GM12874 (cell line): ENCODE results near the gene IFNA10.
"Not testable (repeated sequence)": the region's sequence is repeated elsewhere in the genome, so short reads cannot be mapped to it uniquely, and the experiment has no call there.

Source experiments
- CTCF ChIP-seq: IDR thresholded peaks from 2 replicates; pipeline ENCODE4 v1.5.1; 2011; ENCODE audit warnings: low read depth, mild to moderate bottlenecking, control low read depth, low read length, moderate library complexity; ENCODE audit not compliant: insufficient read depth

IFNA10 gene

DNA sequence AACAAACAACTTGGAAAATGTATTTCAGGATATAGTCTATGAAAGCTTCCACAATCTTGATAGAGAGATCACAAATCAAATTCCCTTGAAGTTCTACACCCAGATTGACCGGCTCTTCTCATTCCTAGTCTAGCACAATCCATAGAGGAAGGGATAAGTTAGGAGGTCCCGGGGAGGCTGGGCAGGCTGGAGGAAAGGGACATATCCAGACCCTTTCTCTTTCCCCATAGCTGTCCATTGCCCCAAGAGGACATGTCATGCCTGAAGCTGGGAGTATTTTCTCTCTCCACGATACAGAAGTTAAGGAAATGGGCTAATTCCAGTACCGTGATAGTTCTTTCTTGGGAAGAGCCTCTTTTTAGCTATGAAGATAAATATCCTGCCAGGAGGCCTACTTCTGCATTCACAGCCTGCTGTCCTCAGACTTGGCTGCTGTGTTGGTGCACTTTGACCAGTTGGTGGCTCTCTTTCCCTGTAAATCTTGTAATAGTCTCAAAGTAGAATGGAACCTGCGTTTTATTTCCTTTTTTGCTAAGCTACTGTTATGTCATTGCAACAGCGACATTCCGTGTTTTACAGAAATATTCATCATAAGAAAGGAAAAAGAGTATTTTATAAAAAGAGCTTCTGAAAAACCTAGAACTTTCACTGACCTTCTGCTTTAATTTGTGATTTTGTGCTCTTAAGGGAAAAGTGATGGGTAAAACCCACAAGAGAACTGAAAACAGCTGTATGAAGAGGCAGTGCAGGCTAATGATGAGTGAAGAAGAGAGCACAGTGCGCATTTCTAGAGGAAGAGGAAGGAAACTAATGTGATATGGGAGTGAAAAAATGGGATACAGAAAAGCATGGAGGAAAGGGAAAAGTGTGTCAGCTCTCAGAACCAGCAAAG is 28.8 kb upstream of the IFNA10 start:
- TF ChIP-seq CTCF = peak; percentile 57

- no peak for TF ChIP-seq CTCF
Observed at GRCh38 chr9:21234153-21234687, 27.3 kb upstream of the IFNA10 start.

DNA sequence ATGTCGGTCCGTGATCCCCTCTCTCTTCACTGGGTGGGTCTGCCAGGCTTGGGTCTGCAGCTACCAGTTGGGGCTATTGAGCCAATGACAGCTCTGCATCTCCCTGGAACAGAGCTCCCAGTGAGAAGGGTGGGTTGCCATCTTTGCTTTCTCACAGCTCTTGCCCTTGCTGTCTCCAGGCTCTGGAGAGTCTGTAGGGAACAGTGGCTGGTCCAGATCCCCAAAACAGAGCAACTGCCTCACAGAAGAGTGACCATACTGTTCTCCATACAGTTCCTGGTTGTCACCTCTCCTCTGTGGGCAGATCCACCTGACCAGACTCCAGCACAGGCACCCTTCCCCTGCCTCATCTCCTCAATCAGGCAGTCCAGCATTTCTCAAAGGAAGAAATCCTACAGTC is 26.3 kb upstream of the IFNA10 start:
- TF ChIP-seq CTCF = no peak

- no peak for TF ChIP-seq CTCF
Observed at GRCh38 chr9:21228122-21228521, 21.2 kb upstream of the IFNA10 start, which contains the start of gene IFNA17. Gene IFNA17 (minus strand): TSS chr9:21228222. CDS start chr9:21228173, 49 bp downstream.

GRCh38 chr9:21217211-21217610 is 10.3 kb upstream of the IFNA10 start, which contains the start of gene IFNA16:
Gene IFNA16 (minus strand): TSS chr9:21217311. CDS start chr9:21217305, 6 bp downstream.
- TF ChIP-seq CTCF = not testable (repeated sequence)

- TF ChIP-seq CTCF = peak; percentile 57
Observed at GRCh38 chr9:21213411-21214326, 6.7 kb upstream of the IFNA10 start.

- no peak for TF ChIP-seq CTCF
Observed at GRCh38 chr9:21210311-21210710, 3.4 kb upstream of the IFNA10 start.
